Ramos (cell line): Measurements from ENCODE around the gene KMT2B.
"Not testable (repeated sequence)": the region's sequence is repeated elsewhere in the genome, so short reads cannot be mapped to it uniquely, and the experiment has no call there.

Experiments
- in situ Hi-C: fragments of 300-500 bp; cut with MboI; formaldehyde crosslinking; loops from one replicate; pipeline ENCODE4 v1.14.3; 2022; ENCODE audit warnings: low sequenced_read_pairs; ENCODE audit not compliant: unreplicated experiment

The KMT2B gene

DNA sequence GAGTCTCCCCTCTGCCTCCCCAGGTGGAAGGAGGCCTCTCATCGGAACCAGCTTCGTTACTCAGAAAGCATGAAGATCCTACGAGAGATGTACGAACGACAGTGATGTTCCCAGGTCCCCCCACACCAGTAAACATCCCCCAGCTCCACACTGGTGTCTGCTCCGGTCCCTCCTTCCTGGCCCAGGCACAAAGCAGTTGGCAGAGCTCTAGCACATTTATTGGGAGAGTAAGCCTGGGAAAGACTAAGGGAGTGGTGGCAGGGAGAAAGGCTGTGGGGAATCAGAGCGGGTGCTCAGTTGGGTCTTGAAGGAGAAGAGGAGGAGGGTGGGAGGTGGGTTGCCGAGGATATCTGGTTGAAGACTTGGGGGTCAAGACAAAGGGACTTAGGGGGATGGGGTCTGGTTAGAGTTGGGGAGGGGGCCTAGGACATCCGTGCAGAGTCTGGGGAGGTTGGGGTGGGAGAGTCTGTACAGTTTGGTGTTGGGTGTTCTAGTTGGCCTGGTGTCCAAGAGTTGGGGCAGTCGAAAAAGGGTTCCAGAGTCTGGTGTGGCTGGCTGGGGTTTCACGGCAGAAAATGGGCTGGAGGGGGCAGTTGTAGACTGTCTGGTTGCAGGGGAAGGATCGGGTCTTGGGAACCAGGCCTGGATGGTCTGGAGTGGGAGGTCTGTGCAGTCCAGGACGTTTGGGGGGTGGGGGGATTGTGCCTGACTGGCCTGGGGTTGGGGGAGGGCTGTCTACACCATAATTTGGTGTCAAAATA lies 36.7 kb downstream of the KMT2B start:
- in situ Hi-C loops = no loop called here

DNA sequence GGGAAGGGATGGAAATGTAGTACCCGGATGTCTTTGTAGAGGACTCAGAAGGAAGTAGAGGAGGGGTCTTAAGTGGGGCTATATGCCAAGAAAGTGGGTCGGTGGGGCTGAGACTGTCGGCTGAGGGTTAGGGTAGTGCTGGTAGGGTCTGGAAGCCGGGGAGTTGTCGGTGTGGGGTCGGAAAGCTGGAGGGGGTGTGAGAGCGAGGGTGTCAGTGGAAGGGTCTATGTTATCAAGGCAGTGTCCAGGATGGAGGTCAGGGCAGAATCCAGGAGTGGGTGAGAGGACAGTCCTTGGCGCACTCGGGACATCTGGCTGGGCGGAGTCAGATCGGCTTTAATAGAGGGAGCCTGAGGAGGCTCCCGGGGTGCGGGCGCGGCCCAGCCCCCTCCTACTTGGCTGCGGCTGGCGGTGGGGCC lies 37.3 kb downstream of the KMT2B start:
- in situ Hi-C loops = no loop called here

DNA sequence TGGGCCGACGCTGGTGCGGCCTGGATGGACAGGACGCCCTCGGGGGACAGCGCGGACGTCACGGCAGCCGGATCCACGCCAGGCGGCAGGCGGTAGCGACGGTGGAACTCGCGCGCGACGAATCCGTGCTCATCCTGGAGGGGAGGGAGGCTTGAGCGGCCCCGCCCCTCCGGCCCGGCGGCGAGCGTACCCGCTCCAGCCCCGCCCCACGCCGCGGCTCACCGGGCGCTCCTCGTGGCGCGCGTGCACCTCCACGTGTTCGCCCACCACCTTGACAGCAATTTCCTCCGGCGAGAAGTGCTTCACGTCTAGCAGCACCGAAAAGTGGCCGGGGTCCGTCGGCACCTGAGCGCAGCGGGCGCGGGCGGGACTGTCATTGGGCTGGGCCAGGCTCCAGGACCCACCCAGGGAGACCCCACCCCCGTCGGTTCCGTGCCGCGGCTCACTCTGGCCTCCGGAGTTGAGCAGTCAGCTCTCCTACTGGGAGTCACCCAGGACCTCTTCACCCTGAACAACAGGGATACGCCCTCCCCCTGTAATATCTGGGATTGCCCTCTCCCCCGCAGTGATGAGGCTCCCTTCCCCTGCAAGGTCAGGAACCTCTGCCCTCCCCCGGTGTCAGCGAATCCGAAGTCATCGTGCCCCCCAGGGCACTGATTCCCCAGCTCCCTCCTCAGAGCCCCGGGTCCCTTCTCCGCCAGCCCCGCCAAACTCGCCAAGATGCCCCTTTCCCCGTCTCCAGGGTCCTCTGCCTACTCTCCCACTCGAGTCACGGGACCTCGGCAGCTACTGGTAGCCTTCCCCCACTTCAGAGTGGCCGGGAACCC lies 38.0 kb downstream of the KMT2B start:
- in situ Hi-C loops = no loop called here

DNA sequence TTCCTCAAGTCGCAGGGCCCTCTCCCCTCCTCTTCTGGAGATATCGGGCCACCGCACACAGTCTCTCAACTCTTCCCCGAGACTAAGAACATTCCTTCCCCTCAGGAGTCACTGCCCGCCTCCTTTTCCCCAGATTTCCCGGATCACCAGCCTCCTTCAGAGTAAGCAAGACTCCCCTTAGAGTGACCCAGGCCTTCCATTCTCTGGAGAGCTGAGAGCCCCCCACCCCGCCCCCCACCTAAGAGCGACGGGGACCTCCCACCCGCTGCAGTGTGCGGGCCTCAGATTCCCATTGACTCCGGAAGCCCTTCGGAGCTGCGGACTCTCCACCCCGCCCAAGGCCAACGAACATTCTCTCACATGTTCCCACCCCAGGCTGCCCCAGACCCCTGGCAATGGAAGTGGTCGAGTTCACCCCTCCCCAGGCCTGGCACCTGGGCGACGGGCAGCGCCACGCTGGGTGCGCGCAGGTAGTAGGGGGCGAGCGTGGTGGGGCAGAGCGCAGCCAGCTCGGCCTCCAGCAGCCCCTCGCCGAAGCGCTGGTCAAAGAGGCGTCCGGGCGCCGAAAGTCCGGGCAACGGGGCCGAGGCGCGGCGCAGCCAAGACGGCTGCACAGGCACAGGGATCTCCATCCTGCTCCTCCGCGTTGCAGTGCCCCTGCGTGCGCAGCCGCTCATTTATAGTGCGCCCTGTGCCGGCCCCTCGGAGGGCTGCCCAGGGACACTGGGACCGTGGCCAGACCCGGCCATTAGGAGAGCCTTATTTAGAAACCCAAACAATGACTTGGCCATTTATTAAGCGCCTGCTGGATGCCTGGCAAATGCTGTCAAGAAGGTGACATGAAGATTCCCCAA lies 38.8 kb downstream of the KMT2B start, which contains the start of gene HSPB6:
TSS of gene HSPB6 (minus strand) at position 653 of the 854 bp plus-strand sequence. CDS start at position 632, 21 bp downstream.
- in situ Hi-C loops = no loop called here

DNA sequence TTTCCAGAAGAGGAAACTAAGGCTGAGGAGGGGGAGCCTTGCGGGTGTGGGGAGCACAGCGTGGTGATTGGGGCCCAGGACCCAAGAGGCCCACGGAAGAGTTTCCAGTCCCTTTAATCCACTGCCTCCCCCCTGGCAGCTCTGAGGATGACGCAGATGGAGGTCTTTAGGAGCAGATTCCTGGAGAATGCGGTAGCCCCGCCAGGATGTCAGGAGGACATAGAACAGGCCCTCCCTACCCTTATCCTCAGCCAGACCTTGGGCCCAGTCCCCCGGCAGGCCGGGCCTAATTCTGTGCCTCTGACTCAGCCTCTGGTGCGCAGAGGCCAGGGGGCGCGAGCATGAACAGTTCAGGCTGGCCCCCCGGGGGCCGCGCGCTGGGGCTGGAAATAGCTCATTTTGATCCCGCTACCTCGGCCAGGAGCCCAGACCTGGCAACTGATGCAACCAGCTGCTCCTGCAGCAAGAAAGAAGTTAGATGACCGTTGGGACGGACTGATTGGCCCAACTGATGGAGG lies 39.5 kb downstream of the KMT2B start:
- in situ Hi-C loops = no loop called here

DNA sequence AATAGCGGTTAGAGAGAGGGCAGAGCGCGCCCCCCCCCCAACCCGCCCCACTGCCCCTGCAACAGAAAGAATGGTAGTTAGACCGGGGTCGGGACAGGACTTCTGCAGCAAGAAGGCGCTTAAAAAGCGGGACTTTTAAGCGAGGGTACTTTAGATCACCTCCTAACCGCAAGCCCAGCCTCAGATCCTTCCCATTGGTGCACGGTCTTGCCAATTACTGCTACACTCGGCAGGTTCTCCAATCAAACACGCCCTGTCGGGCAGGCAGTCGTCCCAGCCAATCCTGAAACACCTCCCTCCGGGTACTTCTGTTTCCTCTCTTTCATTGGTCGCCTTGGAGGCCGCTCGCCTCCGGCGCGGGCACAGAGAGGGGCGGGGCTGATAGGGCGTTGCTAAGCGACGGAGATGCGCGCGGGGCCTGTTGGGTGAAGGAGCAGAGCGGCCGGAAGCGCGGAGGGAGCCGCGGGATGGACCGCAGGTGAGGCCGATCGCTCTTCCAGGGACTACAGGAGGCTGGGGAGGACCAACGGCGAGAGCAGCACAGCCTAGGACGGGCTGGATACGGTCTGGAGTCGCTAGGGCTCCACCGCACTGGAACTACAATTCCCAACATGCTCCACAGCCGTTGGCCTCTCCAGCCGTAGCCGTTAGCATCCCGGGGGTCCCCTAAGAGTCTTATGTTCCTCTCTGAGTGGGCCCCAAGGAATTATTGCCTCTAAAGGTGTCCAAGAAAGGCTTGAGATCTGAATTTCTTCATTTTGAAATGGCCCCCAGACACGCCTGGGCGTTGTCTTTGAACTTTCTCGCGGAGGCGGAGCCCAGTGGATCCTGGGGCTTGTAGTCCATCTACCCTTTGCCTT lies 40.2 kb downstream of the KMT2B start, which contains the start of gene PROSER3:
TSS of gene PROSER3 (plus strand) at position 428 of the 860 bp plus-strand sequence. CDS start at position 468, 40 bp downstream.
- in situ Hi-C loops = no loop called here

DNA sequence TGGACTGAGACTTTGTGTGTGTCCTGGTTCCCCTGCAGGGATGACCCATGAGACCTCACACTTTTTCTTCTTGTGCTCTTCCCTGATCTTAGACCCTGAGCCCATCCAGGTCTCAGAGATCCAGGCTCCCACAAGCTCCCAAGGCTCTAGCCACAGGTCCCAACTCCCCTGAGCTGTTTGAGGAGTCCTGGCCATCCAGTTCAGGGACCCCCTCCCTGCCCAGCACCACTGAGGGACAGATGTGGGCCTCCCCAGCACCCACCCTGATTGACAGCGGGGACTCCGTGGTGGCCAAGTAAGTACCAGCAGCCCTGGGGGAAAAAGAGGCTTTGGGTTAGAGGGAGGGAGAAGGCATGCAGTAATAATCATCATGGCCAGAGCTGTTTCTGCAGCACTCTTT lies 41.9 kb downstream of the KMT2B start:
- in situ Hi-C loops = no loop called here

DNA sequence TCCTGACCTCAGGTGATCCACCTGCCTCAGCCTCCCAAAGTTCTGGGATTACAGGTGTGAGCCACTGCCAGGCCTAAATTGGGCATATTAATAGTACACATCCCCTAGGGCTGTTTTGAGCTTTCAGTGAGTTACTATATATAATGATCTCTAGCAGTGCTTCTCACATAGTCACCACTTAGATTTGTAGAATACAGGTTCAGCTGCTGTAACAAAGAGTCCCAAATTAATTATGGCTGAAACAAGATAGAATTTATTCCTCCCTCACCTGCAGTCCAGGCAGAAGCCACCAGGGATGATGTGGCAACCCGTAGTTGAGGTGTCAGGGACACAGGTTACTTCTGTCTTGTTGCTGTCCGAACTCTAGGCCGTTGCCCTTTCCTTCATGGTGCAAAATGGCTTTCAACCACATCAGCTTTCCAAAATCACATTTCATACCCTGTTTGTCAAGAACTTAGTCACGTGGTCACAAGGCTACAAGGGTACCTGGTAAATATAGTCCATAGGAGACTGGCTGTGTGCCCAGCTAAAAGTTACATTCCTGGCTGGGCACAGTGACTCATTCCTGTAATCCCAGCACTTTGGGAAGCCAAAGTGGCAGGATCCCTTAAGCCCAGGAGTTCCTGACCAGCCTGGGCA lies 43.0 kb downstream of the KMT2B start:
- in situ Hi-C loops = no loop called here

DNA sequence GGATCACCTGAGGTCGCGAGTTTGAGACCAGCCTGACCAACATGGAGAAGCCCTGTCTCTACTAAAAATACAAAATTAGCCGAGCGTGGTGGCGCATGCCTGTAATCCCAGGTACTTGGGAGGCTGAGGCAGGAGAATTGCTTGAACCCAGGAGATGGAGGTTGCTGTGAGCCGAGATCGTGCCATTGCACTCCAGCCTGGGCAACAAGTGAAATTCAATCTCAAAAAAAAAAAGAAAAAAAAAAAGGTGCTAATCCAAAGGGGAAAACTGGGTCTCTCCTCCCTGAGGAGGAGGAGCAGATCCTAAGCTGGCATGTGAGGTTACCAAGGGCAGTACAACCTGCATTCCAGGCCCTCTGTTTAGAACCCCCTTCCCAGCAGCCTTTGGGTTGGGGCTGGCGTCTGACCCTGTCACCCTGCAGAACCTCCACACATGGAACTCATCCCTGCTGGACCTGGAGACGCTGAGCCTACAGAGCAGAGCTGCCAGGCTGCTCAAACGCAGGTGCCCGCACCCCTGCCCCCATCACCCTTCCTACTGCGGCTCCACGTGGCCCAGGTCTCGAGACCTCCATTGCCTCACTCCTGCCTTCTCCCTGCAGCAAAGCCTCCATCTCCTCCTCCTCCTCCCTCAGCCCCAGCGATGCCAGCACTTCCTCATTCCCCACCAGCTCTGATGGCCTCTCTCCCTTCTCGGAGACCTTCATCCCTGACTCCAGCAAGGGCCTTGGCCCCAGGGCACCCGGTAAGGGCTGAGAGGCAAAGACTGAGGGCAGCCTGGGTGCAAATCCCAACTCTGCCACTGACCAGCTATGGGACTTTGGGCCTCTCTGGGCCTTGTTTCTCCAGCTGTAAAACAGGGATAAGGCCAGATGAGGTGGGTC lies 46.9 kb downstream of the KMT2B start:
- in situ Hi-C loops = no loop called here

DNA sequence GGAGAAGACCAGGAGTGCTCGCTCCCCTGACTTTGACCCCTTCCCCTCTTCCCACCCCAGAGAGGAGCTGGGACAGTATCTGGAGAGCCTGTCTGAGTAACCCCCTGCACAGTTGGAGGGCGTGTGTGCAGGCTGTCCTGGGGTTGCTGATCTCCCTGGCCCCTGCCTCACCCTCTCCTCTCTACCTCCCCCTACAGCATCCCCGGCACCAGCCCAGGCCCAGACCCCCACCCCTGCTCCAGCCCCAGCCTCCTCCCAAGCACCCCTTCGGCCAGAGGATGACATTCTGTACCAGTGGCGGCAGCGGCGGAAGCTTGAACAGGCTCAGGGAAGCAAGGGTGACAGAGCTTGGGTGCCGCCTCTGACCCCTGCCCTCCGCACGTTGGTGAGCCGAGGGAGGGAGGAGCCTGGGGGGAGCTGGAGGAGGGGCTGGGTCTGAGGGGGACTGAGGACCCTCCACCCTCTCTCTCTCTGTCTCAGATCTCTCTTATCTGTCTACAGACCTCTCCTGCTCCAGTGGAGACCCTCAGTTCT lies 48.8 kb downstream of the KMT2B start:
- in situ Hi-C loops = no loop called here

DNA sequence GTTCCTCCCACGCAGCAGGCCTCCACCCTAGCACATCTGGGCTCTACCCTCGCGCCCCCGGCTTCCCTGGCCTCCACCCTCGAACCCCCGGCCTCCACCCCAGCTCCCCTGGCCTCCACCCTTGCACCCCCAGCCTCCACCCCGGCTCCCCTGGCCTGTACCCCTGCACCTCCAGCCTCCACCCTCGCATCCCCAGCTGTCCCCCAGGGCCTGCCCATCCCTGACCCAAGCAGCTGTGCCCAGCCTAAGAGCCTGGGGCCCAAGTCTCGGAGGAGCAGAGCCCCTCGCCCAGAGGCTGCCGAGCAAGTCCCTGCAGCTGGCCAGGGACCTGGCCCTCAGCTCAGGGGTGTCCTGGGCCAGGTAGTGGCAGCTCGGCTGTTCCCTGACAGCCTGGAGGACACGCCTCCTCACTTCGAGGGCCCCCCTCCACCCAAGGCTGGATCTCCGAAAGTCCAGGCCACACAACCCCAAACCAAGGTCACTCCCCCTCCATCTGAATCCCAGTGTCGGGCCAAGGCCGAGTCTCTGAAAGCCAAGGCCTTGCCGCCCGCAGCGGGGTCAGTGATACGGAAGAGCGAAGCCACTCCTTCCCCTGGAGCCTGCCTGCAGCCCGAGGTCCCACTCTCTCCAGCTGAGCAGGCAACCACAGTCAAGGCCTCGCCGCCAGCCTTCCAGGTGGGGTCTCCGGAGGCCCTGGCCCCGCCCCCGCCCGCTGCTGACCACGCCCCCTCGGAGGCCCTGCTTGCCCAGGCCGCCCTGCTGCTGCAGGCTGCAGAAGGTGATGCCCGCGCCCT lies 49.7 kb downstream of the KMT2B start:
- in situ Hi-C loops = no loop called here

DNA sequence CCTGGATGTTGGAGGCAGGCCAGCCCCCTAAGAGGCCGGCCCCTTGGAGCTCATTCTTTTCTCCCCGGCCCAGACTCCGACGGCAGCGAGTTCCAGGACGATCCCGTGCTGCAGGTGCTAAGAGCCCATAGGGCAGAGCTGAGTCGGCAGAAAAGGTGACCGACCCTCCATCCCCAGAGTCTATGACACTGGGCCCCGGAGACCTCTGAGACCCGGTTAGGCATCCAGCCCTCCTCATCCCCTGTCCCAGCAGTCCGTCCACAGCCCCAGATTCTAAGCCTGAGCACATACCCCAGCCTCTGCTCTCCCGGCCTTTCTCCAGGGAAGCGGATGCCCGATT lies 50.2 kb downstream of the KMT2B start:
- in situ Hi-C loops = no loop called here

DNA sequence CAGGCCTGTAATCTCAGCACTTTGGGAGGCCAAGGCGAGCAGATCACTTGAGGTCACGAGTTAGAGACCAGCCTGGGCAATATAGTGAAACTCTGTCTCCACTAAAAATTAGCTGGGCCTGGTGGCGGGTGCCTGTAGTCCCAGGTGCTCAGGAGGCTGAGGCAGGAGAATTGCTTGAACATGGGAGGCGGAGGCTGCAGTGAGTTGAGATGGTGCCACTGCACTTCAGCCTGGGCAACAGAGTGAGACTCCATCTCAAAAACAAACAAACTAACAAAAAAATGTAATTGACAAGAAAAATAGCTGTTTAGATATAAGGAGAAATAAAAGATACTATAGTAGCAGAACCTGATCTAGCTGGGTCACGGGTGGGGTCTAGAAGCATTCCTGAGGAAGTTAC lies 54.6 kb downstream of the KMT2B start:
- in situ Hi-C loops = not testable (repeated sequence)

DNA sequence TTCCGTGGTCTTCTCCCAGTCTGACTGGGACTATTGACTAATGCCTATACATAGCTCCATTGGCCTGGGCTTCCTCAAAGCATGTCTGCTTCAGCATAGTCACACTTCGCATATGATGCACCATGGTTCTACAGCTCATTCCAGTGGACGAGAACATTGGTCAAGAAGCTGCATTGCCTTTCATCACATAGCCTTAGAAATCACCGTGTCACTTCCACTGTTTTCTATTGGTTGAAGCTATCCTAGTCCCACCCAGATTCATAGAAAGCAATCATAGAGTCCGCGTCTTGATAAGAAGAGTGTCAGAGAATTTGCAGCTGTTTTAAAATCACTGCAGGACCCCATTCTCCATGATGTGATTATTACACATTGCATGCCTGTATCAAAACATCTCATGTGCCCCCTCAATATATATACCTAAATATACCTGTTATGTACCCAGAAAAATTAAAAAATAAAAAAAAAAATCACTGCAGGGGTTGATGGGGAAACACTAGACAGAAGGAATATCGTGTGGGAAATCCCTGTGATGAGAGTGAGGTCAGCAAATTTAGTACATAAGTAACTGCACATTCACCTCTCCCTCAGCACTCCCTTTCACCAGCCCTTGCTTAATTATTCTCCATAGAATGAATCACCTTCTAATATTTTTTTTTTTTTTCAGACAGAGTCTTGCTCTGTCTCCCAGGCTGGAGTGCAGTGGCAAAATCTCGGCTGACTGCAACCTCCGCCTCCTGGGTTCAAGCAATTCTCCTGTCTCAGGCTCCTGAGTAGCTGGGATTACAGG lies 55.4 kb downstream of the KMT2B start:
- in situ Hi-C loops = no loop called here

DNA sequence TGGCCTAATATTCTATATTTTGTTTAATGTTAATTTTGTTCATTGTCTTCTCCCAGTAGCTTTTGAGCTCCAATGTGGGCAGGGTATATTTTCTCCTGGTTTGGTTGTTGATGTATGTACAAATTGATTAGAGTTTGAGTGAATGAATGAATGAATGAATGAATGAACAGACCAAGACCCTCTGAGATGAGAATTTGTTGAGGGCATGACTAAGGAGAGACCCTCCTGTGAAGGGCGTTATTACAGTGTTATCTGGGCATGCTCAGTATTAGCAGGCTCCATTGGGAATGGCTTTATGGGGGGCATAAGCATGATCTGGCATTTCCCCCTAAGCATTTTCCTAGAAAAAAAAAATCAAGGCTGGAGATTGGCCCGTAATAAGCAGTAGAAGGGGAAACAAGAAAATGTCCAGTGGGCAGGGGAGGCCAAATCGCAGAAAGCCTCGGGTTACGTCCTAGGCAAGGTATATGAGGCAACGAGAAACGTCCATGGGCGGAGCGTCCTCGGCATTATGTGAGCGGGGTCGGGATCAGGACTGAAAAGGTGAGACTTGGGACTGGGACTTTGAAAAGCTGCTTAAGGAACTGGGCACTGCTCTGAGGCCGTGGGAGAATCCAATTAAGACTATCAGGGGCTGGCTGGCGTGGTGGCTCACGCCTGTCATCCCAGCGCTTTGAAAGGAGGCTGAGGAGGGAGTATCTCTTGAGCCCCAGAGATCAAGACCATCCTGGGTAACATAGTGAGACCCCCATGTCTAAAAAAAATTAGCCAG lies 56.7 kb downstream of the KMT2B start:
- in situ Hi-C loops = no loop called here

DNA sequence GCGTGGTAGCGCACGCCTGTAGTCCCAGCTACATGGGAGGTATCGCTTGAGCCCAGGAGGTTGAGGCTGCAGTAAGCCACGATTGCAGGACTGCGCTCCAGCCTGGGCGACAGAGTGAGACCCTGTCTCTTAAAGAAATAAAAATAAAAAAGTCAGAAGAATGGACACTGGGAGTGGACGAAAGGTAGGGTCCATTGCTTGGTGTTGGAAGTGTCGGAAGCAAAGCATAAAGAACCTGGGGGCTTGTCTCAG lies 57.2 kb downstream of the KMT2B start:
- in situ Hi-C loops = no loop called here
